Aorta (tissue), 5 donors: ENCODE measurements around the gene COBL. TPM values are rescaled to one million over a fixed set of nuclear protein-coding genes. Genes with fewer than 3 reads are reported as not detected.

Experiments
- ATAC-seq: fragments of 200-7000 bp; cut with Tn5 transposase; one replicate; pipeline ENCODE4 v1.9.1; 2022; ENCODE audit warnings: moderate library complexity; ENCODE audit not compliant: low FRiP score
- DNase-seq, 2 donors: peaks; one replicate each; pipeline ENCODE4 v3.0.0-alpha.2; 2020
- H3K27ac ChIP-seq, 2 donors: one replicate each; pipeline ENCODE4 v1.5.1; 2013; ENCODE audit warnings: low read length in 2 of 2, mild to moderate bottlenecking in 2 of 2, moderate library complexity in 2 of 2, control low read depth in 1 of 2, inconsistent platforms in 1 of 2, low read depth in 1 of 2
- H3K27me3 ChIP-seq, 2 donors: one replicate each; pipeline ENCODE4 v1.6.1; 2013; ENCODE audit warnings: control low read depth in 1 of 2, low read length in 1 of 2, mild to moderate bottlenecking in 1 of 2, moderate library complexity in 1 of 2; ENCODE audit not compliant: insufficient read depth in 2 of 2, control insufficient read depth in 1 of 2
- H3K36me3 ChIP-seq, 2 donors: one replicate each; pipeline ENCODE4 v1.6.1; 2013; ENCODE audit warnings: control low read depth in 1 of 2, low read length in 1 of 2, mild to moderate bottlenecking in 1 of 2; ENCODE audit not compliant: insufficient read depth in 2 of 2, control insufficient read depth in 1 of 2
- H3K4me1 ChIP-seq, 2 donors: one replicate each; pipeline ENCODE4 v1.6.1; 2013; ENCODE audit warnings: low read length in 2 of 2, control low read depth in 1 of 2, mild to moderate bottlenecking in 1 of 2, moderate library complexity in 1 of 2; ENCODE audit not compliant: insufficient read depth in 2 of 2, control insufficient read depth in 1 of 2
- H3K4me3 ChIP-seq, 2 donors: one replicate each; pipeline ENCODE4 v1.5.1; 2013; ENCODE audit warnings: low read length in 2 of 2, control low read depth in 1 of 2, mild to moderate bottlenecking in 1 of 2
- H3K9me3 ChIP-seq: one replicate; pipeline ENCODE4 v1.6.1; 2013; ENCODE audit warnings: mild to moderate bottlenecking, low read length; ENCODE audit not compliant: control insufficient read depth
- WGBS, 2 donors: extraction: QIAGEN DNeasy Blood & Tissue Kit; methylation state at CpG; one replicate each; pipeline ENCODE4 v1.1.7; 2013; 5-methylcytosine and 5-hydroxymethylcytosine counted together
- intact Hi-C, 2 donors: fragments of 100-400 bp; cut with DNase I; formaldehyde crosslinking; loops; one replicate each; pipeline versions ENCODE4 v1.14.2 to v1.15.0; 2022
- polyA plus RNA-seq, 2 donors: library from polyadenylated mRNA; stranded (reverse); fragments of 200-250 nt; gene quantifications; one replicate each; pipeline ENCODE4 v1.2.3, GENCODE V29; 2013
- total RNA-seq, 2 donors: library from RNA; stranded (reverse); fragmentation: NEBNext Ultra II Directional; extraction: Animal tissue kit (Norgen Biotek cat#: 25700); gene quantifications; one replicate each; pipeline ENCODE4 v1.2.1, GENCODE V29; 2021
- donor health status: healthy with polysubstance abuse.
- donor health status: Bipolar disorder and iron deficiency.
- donor health status: DM: no; HTN: no; CAD: no.
- donor health status: DM: no; HTN: no; CAD: no.
- donor health status: DM: yes; HTN: yes; CAD: no.

COBL gene
- total and polyA plus RNA-seq, 4 donors, result 0.31 to 5.3 (median 1.1) TPM

DNA sequence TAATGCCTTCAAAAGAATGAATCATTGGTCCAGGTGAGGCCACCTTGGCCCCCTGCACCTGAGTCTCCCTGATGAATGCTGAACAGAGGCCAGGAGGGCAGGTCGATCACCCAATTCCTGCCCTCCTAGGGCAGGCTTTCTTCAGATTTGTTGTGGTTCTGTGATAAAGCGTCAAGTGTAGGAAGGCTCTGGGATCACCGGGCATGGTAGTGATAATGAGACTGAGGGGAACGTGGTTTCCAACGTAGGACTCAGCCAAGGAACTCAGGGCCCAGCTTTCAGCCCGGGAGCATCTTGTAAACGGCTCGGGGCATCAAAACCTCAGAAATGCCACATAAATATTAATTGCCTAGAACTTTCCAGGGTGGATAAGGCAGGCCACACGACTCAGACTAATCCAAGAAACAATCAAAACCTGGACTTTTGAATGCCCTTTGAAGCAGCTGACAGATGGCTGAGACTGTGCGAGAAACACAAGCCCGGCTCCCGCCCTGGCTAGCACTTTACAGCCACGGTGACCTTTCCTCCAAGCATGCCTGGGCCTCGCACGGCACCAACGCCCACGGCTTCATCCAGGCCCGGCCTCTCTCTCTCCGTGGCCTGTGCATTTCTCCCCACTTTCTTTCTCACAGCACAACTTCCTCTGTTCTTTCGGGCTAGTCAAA lies 294.6 kb downstream of the COBL start:
- H3K27ac ChIP-seq, result no peak overlapping the region
- WGBS, 2 donors, result 77 to 80% methylated on average over 20 of the region's 20 CpGs
- no peaks in the 10 kb centered on the region for H3K9me3 ChIP-seq
- no peaks in the 10 kb centered on the region for H3K36me3 ChIP-seq
- no peaks in the 10 kb centered on the region for H3K4me1 ChIP-seq
- H3K4me3 ChIP-seq, result no peak overlapping the region
- ATAC-seq, result no peak
- DNase-seq, result peak in 1 of 2 donors; percentile 72
- no peaks in the 10 kb centered on the region for H3K27me3 ChIP-seq
- intact Hi-C loops, result no loop called here

GRCh38 chr7:51020944-51021343 lies 295.7 kb downstream of the COBL start:
- H3K27me3 ChIP-seq, result no peaks in the 10 kb centered on the region
- H3K4me1 ChIP-seq, result no peaks in the 10 kb centered on the region
- H3K36me3 ChIP-seq, result no peaks in the 10 kb centered on the region
- ATAC-seq, result no peak
- intact Hi-C loops, result no loop called here
- DNase-seq, result no peak
- no peaks in the 10 kb centered on the region for H3K9me3 ChIP-seq
- no peak overlapping the region for H3K27ac ChIP-seq
- no peak overlapping the region for H3K4me3 ChIP-seq
- WGBS, 2 donors, result 85 to 90% methylated on average over 3 of the region's 3 CpGs

DNA sequence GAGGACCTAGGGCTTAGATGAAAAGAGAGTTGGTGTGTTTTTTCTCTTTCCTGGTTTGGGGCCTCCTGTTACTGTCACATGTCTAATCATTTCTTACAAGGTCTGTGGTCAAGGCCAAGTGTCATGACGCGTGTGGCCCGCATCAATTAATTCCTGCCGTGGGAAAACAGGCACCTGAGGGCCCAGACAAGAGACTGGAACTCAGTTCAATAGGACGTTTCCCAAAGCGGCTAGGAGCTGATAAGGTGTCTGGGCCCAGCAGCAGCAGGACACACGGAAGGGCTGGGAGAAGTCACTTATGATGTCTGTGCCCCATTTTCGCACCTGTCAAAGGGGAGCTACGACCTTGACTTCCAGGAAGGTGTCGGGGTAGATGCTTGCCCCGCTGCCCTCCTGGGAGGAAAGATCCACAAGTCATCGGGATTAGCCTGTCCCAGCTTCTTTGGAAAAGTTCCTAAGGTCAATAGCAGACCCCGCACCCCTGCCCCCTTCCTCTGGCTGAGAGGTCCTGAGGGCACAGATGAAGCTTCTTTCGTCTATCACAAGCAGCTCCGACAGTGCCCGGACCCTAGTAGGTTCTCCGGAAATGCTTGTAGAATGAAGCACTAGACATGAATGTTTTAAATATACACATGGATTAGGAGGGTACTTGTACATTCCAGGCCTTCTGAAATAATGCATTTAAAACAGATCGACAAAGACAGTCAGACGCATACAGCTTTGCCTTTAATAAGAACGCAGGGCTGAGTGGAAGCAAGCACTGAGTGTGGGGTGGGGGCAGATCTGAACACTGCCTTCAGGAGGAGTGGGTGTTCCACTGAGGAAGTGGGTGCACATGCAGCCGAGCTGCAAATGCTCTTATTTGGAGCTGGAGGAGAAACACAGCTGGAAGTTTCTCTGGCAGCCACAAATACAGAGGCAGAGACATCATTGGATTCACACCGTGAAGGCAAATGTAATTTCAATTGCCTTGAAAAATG lies 296.4 kb downstream of the COBL start:
- no peak overlapping the region for H3K27ac ChIP-seq
- WGBS, 2 donors, result 80 to 81% methylated on average over 22 of the region's 22 CpGs
- no peaks in the 10 kb centered on the region for H3K27me3 ChIP-seq
- intact Hi-C loops, result no loop called here
- H3K4me3 ChIP-seq, result no peak overlapping the region
- no peak for ATAC-seq
- H3K36me3 ChIP-seq, result no peaks in the 10 kb centered on the region
- no peak for DNase-seq
- no peaks in the 10 kb centered on the region for H3K9me3 ChIP-seq
- no peaks in the 10 kb centered on the region for H3K4me1 ChIP-seq

- no peak for ATAC-seq
- intact Hi-C loops, result no loop called here
- H3K27me3 ChIP-seq, result no peaks in the 10 kb centered on the region
- H3K4me1 ChIP-seq, result no peaks in the 10 kb centered on the region
- 92 to 95% methylated on average over 7 of the region's 7 CpGs for WGBS, 2 donors
- H3K36me3 ChIP-seq, result no peaks in the 10 kb centered on the region
- no peak overlapping the region for H3K4me3 ChIP-seq
- H3K9me3 ChIP-seq, result no peaks in the 10 kb centered on the region
- no peak for DNase-seq
- no peak overlapping the region for H3K27ac ChIP-seq
Measured at GRCh38 chr7:51019191-51019844, 297.3 kb downstream of the COBL start.

- Histone ChIP-seq H3K36me3 (no peaks in the 10 kb centered on the region), H3K4me3 (no peak overlapping the region), H3K27ac (no peak overlapping the region), H3K4me1 (no peaks in the 10 kb centered on the region), H3K27me3 (no peaks in the 10 kb centered on the region), H3K9me3 (no peaks in the 10 kb centered on the region)
- intact Hi-C loops, result no loop called here
- no peak for DNase-seq
- ATAC-seq, result no peak
- 93 to 95% methylated on average over 16 of the region's 16 CpGs for WGBS, 2 donors
Measured at GRCh38 chr7:51017576-51018535, 298.8 kb downstream of the COBL start.

DNA sequence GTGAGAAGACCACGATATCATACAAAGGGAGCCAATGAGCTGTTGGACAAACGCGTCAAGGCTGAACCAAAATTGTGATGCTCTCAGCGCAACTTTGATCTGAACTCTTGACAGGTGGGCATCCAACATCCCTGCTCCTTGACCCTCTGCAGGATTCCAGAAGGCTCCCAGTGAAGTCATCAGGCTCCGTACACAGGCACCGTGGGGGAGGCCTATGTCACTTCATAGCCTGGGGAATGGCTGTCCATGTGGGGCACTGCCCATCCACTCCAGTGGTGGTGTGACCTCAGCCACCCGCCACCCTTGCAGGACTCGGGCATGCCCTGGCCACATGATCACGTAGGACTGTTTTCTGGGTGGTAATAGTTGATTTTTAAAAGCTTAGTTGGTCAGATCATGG lies 300.1 kb downstream of the COBL start:
- no peaks in the 10 kb centered on the region for H3K4me1 ChIP-seq
- intact Hi-C loops, result no loop called here
- DNase-seq, result no peak
- no peak overlapping the region for H3K4me3 ChIP-seq
- no peak for ATAC-seq
- H3K36me3 ChIP-seq, result no peaks in the 10 kb centered on the region
- WGBS, 2 donors, result 95 to 96% methylated on average over 9 of the region's 9 CpGs
- no peaks in the 10 kb centered on the region for H3K27me3 ChIP-seq
- H3K9me3 ChIP-seq, result no peaks in the 10 kb centered on the region
- H3K27ac ChIP-seq, result no peak overlapping the region

DNA sequence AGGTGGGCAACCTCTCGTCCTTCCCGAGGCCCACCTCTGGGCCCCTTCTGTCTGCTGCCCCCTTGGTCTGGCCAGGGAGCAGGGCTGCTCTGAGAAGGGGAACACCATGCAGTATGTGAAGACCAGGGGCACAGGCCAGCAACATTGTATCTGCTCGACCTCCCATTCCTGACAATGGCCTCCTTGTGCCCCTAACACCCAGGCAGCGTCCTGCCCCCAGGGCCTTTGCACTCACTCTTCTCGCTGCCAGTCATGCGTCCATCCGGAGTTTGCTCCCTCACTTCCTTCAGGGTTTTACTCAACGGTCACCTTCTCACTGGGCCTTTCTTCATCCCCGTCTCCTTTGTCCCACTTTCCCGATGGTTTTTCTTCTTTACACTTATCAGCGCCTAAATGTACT lies 301.0 kb downstream of the COBL start:
- no peak for ATAC-seq
- intact Hi-C loops, result no loop called here
- DNase-seq, result no peak
- no peaks in the 10 kb centered on the region for H3K4me1 ChIP-seq
- 88 to 89% methylated on average over 11 of the region's 11 CpGs for WGBS, 2 donors
- H3K27me3 ChIP-seq, result no peaks in the 10 kb centered on the region
- H3K4me3 ChIP-seq, result no peak overlapping the region
- no peak overlapping the region for H3K27ac ChIP-seq
- no peaks in the 10 kb centered on the region for H3K9me3 ChIP-seq
- no peaks in the 10 kb centered on the region for H3K36me3 ChIP-seq

DNA sequence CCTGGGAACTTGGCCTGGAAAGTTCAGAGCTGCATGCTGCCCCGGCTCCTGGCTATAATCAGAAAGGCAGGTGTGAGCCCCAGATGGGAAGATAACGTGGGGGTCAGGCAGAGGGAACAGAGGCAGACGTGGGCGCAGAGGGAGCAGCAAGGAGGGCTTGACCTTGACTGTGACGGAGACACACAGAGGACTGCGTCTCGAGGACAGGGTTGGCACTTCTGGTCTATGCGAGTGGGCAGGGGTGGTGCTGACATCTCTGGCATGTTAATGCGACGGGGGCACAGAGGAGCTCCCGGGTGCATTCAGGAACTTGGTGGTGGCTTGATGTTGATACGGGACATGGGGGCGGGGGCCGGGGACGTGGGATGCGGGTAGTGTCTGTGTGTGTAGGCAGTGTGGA lies 301.8 kb downstream of the COBL start:
- 71 to 76% methylated on average over 16 of the region's 16 CpGs for WGBS, 2 donors
- H3K27me3 ChIP-seq, result no peaks in the 10 kb centered on the region
- no peak for ATAC-seq
- no peak overlapping the region for H3K4me3 ChIP-seq
- H3K27ac ChIP-seq, result no peak overlapping the region
- no peaks in the 10 kb centered on the region for H3K36me3 ChIP-seq
- H3K9me3 ChIP-seq, result no peaks in the 10 kb centered on the region
- DNase-seq, result no peak
- no peaks in the 10 kb centered on the region for H3K4me1 ChIP-seq
- intact Hi-C loops, result no loop called here
